Naive thymus-derived CD8-positive, alpha-beta T cell (primary cell): ENCODE results near the gene ADRA1B. TPM values are rescaled to one million over a fixed set of nuclear protein-coding genes. Genes with fewer than 3 reads are reported as not detected.

Source experiments
- ATAC-seq, 2 donors: fragments of 150-1000 bp; cut with Tn5 transposase in 1 of 2; sonication (Bioruptor Pico), chemical (Tn5 transposase) in 1 of 2; 1 replicate in 1 of 2; 2 replicates in 1 of 2; pipeline ENCODE4 v1.10.0; 2021; ENCODE audit warnings: mild to moderate bottlenecking in 2 of 2, moderate library complexity in 2 of 2
- POLR2A ChIA-PET: fragments of 350-600 bp; sonication (Branson Sonifier 250); formaldehyde crosslinking; loops from one replicate; lab custom pipeline; 2021; ENCODE audit warnings: antibody characterized with exemption; lab: Charles Lee
- DNase-seq, 10 donors: peaks; one replicate each; pipeline versions ENCODE4 v3.0.0 to v3.0.0-alpha.2; 2020 to 2022
- H3K27ac Mint-ChIP-seq, 10 donors: one replicate each; pipeline ENCODE4 v1.8.0; 2020 to 2022; ENCODE audit warnings: mild to moderate bottlenecking in 10 of 10, mixed read lengths in 10 of 10, moderate library complexity in 4 of 10, inconsistent platforms in 1 of 10
- H3K27me3 Mint-ChIP-seq, 5 donors: one replicate each; pipeline ENCODE4 v1.8.0; 2021 to 2022; ENCODE audit warnings: mixed read lengths in 5 of 5
- H3K36me3 Mint-ChIP-seq, 3 donors: one replicate each; pipeline ENCODE4 v1.8.0; 2020 to 2022; ENCODE audit warnings: mixed read lengths in 3 of 3, mild to moderate bottlenecking in 2 of 3, inconsistent platforms in 1 of 3
- H3K4me1 Mint-ChIP-seq, 4 donors: one replicate each; pipeline ENCODE4 v1.8.0; 2021 to 2022; ENCODE audit warnings: mixed read lengths in 4 of 4
- H3K4me3 Mint-ChIP-seq, 10 donors: one replicate each; pipeline ENCODE4 v1.8.0; 2020 to 2022; ENCODE audit warnings: mild to moderate bottlenecking in 10 of 10, mixed read lengths in 10 of 10, moderate library complexity in 6 of 10, inconsistent platforms in 1 of 10
- H3K9me3 Mint-ChIP-seq, 9 donors: one replicate each; pipeline ENCODE4 v1.8.0; 2020 to 2022; ENCODE audit warnings: mixed read lengths in 9 of 9, mild to moderate bottlenecking in 3 of 9, inconsistent platforms in 1 of 9, moderate library complexity in 1 of 9
- polyA plus RNA-seq, 3 donors: library from polyadenylated mRNA; unstranded; fragments of 300-500 nt; fragmentation: Illumina TruSeq; gene quantifications; one replicate each; pipeline ENCODE4 v1.2.3, GENCODE V29; 2021
- total RNA-seq, 8 experiments: library from RNA in 2 of 8; stranded (reverse) in 2 of 8; gene quantifications; one replicate each; pipeline ENCODE4 v1.2.3 and lab custom pipeline; 2021 to 2026

The ADRA1B gene
- total and polyA plus RNA-seq, 5 experiments from 2014 or later, result not detected

DNA sequence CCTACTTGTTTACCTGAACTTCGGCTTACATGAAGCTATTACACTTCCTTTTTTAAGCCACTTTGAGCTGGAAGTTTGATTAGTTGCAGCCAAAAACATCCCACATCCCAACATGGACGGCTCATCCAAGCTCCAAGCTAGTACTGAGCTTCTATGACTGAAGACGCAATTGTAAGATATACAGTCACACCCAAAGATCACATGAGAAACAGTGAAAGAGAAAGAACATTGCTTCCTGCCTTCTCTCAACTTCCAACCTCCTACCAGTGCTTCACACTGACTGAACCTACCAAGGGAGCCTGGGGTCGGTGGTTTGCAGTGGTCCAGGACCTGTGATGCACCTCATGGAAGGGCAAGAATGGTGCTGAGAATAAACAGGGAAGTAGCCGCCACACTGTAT, 27.4 kb upstream of the ADRA1B start:
- Mint-ChIP-seq H3K27me3 (peaks cover 0 to 10% (median 5%) of the 10 kb centered on the region in 5 donors), H3K9me3 (peaks cover 0 to 1% (median 0%) of the 10 kb centered on the region in 9 donors), H3K36me3 (no peaks in the 10 kb centered on the region), H3K4me3 (no peak overlapping the region), H3K27ac (no peak overlapping the region), H3K4me1 (no peaks in the 10 kb centered on the region)
- ATAC-seq (no peak), DNase-seq (no peak)
- POLR2A ChIA-PET, result no interaction called here

DNA sequence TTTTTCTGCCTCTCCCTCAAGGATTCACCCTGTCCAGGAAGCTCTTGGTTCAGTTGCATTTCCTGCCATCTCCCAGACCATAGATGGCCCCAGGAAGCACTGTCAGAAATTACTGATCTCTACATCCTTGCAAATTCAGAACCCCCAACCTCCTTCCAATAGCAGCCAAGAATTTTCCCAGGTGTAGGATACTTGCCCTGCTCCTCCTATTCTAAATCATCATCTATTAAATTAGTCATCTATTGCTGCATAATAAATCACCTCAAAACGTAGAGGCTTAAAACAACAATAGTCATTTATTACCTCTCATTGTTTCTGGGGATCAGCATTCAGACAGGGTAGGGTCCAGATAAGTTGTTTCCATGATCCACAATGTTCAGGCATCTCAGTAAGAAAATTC, 26.1 kb upstream of the ADRA1B start:
- Mint-ChIP-seq H3K9me3 (peaks cover 0 to 1% (median 0%) of the 10 kb centered on the region in 9 donors), H3K27ac (no peak overlapping the region), H3K27me3 (peaks cover 0 to 10% (median 5%) of the 10 kb centered on the region in 5 donors), H3K4me1 (no peaks in the 10 kb centered on the region), H3K36me3 (no peaks in the 10 kb centered on the region), H3K4me3 (no peak overlapping the region)
- no peak for ATAC-seq
- DNase-seq, result no peak
- POLR2A ChIA-PET, result no interaction called here

DNA sequence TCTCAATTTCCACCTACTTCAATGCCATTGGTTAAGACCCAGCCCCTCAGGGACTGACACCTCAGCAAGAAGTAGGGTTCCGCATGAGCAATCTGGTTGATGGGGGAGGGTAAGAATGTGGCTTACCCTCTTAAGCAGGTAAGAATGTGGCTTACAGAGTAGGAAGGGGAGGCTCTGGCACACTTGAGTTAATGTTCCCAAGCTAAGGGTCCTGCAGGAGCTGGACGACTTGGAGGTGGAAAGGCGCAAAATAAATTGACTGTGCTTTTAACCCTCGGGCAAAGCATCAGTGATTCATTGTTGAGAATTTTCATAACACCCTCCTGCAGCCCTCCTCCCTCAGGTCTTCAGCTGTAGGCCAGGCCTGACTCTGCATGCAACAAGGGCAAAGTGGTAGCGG, 24.9 kb upstream of the ADRA1B start:
- Mint-ChIP-seq H3K9me3 (peaks cover 0 to 1% (median 0%) of the 10 kb centered on the region in 9 donors), H3K4me3 (no peak overlapping the region)
- POLR2A ChIA-PET, result no interaction called here

DNA sequence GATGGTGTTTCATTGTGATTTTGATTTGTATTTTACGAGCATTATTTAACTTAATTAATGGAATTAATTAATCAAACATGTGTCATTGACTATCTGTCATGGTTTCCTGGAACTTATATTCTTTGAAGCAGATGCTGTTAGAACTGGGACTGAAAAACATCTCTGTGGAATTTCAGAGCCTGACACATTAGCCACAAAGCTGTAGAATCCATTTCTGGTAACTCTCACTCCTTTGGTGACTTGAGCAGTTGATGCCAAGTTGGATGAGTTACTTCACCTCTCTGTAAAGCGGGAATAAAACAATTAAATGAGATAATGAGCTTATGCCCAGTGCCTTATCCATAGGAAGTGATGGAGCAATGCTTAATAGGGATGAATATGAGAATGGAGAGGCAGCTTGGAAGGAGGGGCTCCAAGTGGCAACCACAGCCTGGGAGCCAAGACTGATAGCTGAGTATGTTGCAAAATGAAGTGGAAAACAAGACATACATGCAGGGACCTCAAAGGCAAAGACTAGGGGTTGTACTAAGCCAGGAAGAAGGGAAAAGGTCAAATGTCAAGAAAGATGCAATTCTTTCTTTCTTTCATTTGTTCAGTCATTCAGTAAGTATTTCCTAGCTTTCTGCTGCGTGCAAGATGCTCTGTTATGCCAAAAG, 23.1 kb upstream of the ADRA1B start:
- Mint-ChIP-seq H3K36me3 (no peaks in the 10 kb centered on the region), H3K27ac (no peak overlapping the region), H3K4me1 (no peaks in the 10 kb centered on the region), H3K27me3 (peaks cover 5 to 17% (median 12%) of the 10 kb centered on the region in 5 donors), H3K9me3 (no peaks in the 10 kb centered on the region), H3K4me3 (no peak overlapping the region)
- DNase-seq, result no peak
- ATAC-seq, result no peak
- POLR2A ChIA-PET, result no interaction called here

More for the DNA sequence above, 24.9 kb upstream of the ADRA1B start:
- no peak for DNase-seq
- H3K36me3 Mint-ChIP-seq, result no peaks in the 10 kb centered on the region
- H3K27ac Mint-ChIP-seq, result no peak overlapping the region
- peaks cover 0 to 13% (median 8%) of the 10 kb centered on the region in 5 donors for H3K27me3 Mint-ChIP-seq
- ATAC-seq, result no peak
- H3K4me1 Mint-ChIP-seq, result no peaks in the 10 kb centered on the region

DNA sequence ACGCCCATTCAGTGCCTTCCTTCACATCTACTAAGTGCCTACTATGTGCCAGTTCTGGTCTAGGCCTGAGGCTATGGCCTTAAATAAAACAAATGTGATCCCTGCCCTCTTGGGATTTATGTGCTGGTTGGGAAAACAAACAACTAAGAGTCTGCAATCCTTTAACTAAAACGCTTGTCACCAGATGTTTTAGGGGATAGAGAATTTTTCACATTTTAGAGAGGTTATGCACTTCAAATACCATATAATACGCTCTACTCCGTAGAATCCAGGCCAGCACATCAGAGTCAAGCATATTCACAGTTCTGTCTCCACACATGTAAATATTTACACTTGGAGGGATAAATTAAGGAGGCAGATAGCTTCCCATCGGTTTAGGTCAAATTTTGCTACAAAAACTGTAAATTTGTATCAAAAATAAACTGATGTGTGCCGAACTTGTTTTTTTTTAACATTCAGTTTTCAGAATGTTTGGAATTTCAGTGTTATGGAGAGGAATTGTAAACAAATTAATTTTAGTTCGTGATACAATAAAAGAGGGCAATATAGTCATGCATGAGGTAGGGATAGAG, 22.0 kb upstream of the ADRA1B start:
- no peak overlapping the region for H3K27ac Mint-ChIP-seq
- no peaks in the 10 kb centered on the region for H3K4me1 Mint-ChIP-seq
- H3K9me3 Mint-ChIP-seq, result no peaks in the 10 kb centered on the region
- ATAC-seq (no peak), DNase-seq (no peak)
- no peaks in the 10 kb centered on the region for H3K36me3 Mint-ChIP-seq
- POLR2A ChIA-PET, result no interaction called here
- H3K27me3 Mint-ChIP-seq, result peaks cover 5 to 19% (median 12%) of the 10 kb centered on the region in 5 donors
- H3K4me3 Mint-ChIP-seq, result no peak overlapping the region

DNA sequence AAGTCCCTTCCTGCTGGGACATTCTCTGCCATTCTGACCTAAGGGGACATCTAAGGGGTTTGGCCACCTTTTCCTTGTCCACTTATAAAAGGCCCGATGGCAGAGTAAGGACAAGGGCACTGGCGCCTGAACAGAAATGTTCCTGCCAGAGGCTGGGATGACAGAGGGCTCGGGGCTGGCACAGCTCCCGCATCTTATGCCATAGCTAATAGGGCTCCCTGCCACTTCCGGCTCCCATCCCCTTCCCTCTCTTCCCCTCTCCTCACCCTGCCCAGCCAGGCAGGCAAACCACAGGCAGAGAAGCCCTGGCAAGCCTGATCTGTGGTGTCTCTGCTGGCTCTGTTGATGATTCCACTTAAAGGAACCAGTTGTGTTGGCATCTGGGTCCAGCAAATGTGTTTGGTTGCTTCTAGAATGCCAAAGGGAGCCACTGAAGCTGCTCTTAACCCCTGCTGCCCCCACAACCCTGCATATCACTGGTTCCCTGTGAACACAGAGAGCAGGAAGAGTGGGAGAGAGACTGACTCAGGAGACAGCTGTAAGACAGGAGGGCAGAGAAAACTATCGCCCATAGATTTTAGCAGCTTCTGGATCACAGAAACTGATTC, 18.4 kb upstream of the ADRA1B start:
- ATAC-seq, result no peak
- Mint-ChIP-seq H3K4me3 (no peak overlapping the region), H3K27ac (no peak overlapping the region), H3K36me3 (no peaks in the 10 kb centered on the region), H3K27me3 (peaks cover 10 to 21% (median 15%) of the 10 kb centered on the region in 5 donors), H3K9me3 (no peaks in the 10 kb centered on the region), H3K4me1 (no peaks in the 10 kb centered on the region)
- POLR2A ChIA-PET, result no interaction called here
- DNase-seq, result no peak

DNA sequence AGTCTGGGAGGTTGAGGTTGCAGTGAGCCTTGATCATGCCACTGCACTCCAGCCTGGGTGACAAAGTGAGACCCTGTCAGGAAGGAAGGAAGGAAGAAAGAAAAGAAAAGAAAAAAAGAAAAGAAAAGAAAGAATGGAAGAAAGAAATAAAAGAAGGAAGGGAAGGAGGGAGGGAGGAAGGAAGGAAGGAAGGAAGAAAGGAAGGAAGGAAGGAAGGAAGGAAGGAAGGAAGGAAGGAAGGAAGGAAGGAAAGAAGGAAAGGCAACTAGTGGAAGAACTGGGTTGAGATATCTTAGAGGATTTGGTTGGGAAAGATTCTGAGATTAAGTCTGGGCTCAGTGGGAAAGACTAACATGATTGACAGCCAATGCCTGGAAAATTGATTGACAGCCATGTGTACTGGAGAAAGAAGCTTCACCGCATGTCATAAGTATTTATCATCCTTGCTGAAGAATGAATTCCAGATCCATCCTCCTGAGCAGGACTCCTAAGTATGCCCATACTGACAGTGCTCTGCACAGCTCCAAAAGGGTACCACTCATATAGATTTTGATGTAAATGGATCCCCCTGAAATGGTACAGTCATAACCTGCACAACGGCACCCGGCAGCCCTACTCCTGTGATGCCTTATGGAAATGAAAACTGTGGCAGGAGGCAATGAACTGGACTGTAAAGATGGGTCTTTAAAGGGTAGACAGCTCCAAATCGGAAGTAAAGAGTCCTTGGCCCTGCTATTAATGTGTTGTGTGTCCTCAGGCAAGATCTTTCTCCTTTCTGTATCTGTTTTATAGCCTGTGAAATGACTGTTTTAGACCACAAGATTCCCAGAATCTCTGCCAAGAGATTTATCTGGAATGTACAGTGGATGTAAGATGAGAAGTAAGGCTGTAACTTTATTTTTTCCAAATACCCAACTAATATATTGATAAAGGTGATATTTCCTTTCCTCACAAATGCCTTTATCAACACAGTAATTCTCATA, 16.9 kb upstream of the ADRA1B start:
- DNase-seq (no peak), ATAC-seq (no peak)
- H3K4me3 Mint-ChIP-seq, result no peak overlapping the region
- no peaks in the 10 kb centered on the region for H3K4me1 Mint-ChIP-seq
- POLR2A ChIA-PET, result no interaction called here
- no peaks in the 10 kb centered on the region for H3K36me3 Mint-ChIP-seq
- no peaks in the 10 kb centered on the region for H3K9me3 Mint-ChIP-seq
- H3K27me3 Mint-ChIP-seq, result peaks cover 10 to 21% (median 15%) of the 10 kb centered on the region in 5 donors
- H3K27ac Mint-ChIP-seq, result no peak overlapping the region

DNA sequence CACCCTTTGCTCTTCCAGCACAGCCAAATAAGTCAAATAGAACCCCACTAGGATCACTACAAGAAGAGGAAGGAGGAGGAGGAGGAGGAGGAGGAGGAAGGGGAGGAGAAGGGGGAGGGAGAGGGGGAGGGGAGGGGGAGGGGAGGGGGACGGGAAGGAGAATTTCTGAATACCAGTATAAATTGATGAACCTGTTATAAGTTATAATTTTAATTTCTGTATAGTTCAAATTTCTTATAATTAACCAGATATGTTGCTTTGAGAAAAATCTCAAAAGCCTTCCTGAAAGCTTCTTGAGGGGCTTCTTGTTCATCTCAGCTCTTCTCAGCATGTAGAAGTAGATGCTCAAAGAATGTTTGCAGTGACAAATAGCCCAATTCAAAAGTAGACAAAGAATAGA, 15.0 kb upstream of the ADRA1B start:
- Mint-ChIP-seq H3K27me3 (peaks cover 6 to 21% (median 15%) of the 10 kb centered on the region in 5 donors), H3K27ac (no peak overlapping the region), H3K4me1 (peaks cover 0 to 12% (median 4%) of the 10 kb centered on the region in 4 donors), H3K36me3 (no peaks in the 10 kb centered on the region), H3K4me3 (no peak overlapping the region), H3K9me3 (no peaks in the 10 kb centered on the region)
- ATAC-seq (no peak), DNase-seq (no peak)
- POLR2A ChIA-PET, result no interaction called here

DNA sequence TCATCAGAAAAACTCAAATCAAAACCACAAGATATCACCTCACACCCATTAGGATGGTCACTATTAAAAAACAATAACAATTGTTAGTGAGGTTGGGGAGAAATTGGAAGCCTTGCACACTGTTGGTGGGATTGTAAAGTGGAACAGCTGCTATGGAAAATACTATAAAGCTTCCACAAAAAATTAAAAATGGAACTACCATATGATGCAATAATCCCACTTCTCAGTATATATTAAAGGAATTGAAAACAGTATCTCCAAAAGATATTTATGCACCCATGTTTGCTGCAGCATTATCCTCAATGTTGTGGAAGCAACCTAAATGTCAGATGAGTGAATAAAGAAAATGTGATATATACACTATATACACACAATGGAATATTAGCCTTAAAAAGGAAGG, 14.5 kb upstream of the ADRA1B start:
- H3K36me3 Mint-ChIP-seq, result no peaks in the 10 kb centered on the region
- POLR2A ChIA-PET, result no interaction called here
- H3K9me3 Mint-ChIP-seq, result no peaks in the 10 kb centered on the region
- DNase-seq (no peak), ATAC-seq (no peak)
- no peak overlapping the region for H3K4me3 Mint-ChIP-seq
- peaks cover 0 to 12% (median 4%) of the 10 kb centered on the region in 4 donors for H3K4me1 Mint-ChIP-seq
- no peak overlapping the region for H3K27ac Mint-ChIP-seq
- peaks cover 6 to 21% (median 15%) of the 10 kb centered on the region in 5 donors for H3K27me3 Mint-ChIP-seq

DNA sequence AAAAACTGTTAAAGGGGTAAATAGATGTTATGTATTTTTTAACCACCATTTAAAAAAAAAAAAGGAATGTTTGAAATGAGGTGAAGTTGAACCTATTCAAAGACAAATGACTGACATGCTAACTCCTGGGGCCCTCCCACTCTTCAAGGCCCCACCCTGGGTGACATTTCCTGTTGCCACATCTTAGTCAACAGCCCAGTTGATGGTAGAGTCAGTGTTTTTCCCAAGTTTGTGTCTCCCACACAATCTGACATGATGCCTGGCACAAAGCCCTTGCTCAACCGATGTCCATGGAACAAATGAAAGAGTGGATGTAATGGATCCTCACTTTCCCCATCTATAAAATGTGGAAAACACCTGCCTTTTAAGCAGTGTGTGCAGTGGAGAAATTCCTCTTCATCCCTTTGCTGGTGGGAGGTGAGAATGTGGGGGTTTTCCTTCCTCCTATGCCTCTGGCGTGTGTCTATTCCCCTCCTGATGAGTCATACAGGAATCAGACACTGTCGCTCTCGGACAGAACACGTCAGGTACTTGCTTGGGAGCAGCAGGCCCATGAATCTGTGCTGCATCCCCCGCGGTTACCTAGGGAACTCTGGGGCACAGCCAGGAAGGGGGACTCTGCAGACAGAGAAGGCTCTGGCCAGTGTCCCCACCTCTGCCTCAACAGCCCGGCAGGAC, 13.7 kb upstream of the ADRA1B start:
- DNase-seq (no peak), ATAC-seq (no peak)
- POLR2A ChIA-PET, result no interaction called here
- Mint-ChIP-seq H3K36me3 (no peaks in the 10 kb centered on the region), H3K9me3 (no peaks in the 10 kb centered on the region), H3K27ac (peak overlapping the region in 1 of 10 donors; percentile 75), H3K4me1 (peaks cover 0 to 12% (median 4%) of the 10 kb centered on the region in 4 donors), H3K27me3 (peaks cover 6 to 21% (median 14%) of the 10 kb centered on the region in 5 donors), H3K4me3 (no peak overlapping the region)

DNA sequence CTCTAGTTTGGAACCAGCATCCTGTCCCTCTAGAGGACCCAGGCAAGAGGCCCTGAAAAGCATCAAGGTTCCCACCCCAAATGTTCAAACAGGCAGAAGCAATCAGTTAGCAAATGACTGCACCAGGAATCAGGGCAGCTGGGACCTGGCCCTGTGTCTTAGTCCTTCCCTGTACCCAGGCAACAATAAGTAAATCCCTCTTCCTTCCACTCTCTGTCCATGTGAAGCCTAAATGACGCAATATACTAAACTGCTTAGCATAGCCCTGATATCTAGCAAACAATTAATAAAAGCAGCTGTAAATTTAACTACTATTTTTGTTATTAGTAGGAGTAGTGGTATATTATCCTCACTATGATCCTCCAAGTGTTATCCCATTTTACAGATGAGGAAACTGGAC, 13.2 kb upstream of the ADRA1B start:
- no peak overlapping the region for H3K4me3 Mint-ChIP-seq
- POLR2A ChIA-PET, result no interaction called here
- H3K36me3 Mint-ChIP-seq, result no peaks in the 10 kb centered on the region
- H3K9me3 Mint-ChIP-seq, result no peaks in the 10 kb centered on the region
- H3K4me1 Mint-ChIP-seq, result peaks cover 0 to 12% (median 4%) of the 10 kb centered on the region in 4 donors
- H3K27me3 Mint-ChIP-seq, result peaks cover 3 to 18% (median 14%) of the 10 kb centered on the region in 5 donors
- DNase-seq, result no peak
- no peak overlapping the region for H3K27ac Mint-ChIP-seq
- ATAC-seq, result no peak

DNA sequence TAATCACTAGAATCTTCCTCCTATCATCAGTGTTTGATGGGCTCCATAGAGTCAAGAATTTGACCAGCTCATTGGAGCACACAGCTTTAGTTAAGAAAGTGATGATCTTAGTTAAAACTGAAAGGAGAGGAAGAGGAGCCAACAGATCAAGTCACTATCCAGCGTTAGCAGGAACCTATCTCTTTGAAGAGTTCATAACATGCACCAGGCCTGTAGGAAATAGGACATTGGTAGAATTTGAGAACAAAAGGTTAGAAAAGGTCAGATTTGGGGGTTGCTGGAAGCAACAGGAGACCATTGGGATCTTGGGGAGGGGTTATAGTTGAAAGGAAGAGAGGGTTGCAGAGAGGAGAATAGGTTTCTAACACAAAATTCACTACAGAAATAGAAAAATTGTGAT, 11.4 kb upstream of the ADRA1B start:
- Mint-ChIP-seq H3K27me3 (peaks cover 0 to 18% (median 17%) of the 10 kb centered on the region in 5 donors), H3K27ac (no peak overlapping the region), H3K9me3 (no peaks in the 10 kb centered on the region), H3K4me1 (peaks cover 0 to 12% (median 4%) of the 10 kb centered on the region in 4 donors), H3K36me3 (no peaks in the 10 kb centered on the region), H3K4me3 (no peak overlapping the region)
- DNase-seq (no peak), ATAC-seq (no peak)
- POLR2A ChIA-PET, result no interaction called here
